CD14-positive monocyte (primary cell): ENCODE data around the gene KCNT1. TPM values are rescaled to one million over a fixed set of nuclear protein-coding genes. Genes with fewer than 3 reads are reported as not detected.
A peak's percentile ranks its signal among the peaks of the same experiment; 100 is the strongest.

Source experiments
- DNase-seq, 3 donors: peaks; one replicate each; pipeline ENCODE4 v3.0.0-alpha.2; 2011 to 2022
- H2AFZ ChIP-seq: 2 replicates; pipeline ENCODE4 v1.6.0; 2012; ENCODE audit warnings: mild to moderate bottlenecking, low read depth, low read length, inconsistent platforms; ENCODE audit not compliant: insufficient read depth, poor library complexity, severe bottlenecking
- H3K27ac ChIP-seq, 2 donors: 1 replicate in 1 of 2; 2 replicates in 1 of 2; pipeline ENCODE4 v1.5.1; 2012 to 2013; ENCODE audit warnings: low read length in 2 of 2, control low read depth in 1 of 2, inconsistent platforms in 1 of 2, low read depth in 1 of 2, mild to moderate bottlenecking in 1 of 2
- H3K27me3 ChIP-seq, 2 donors: one replicate each; pipeline versions ENCODE4 v1.6.0 to v1.6.1; 2011 to 2013; ENCODE audit warnings: low read length in 2 of 2; ENCODE audit not compliant: control insufficient read depth in 2 of 2, insufficient read depth in 2 of 2
- H3K36me3 ChIP-seq, 2 donors: replicated peaks in 1 of 2; 1 replicate in 1 of 2; 2 replicates in 1 of 2; pipeline versions ENCODE4 v1.5.1 to v1.6.1; 2012 to 2013; ENCODE audit warnings: low read length in 2 of 2, control low read depth in 1 of 2, inconsistent platforms in 1 of 2, mild to moderate bottlenecking in 1 of 2; ENCODE audit not compliant: insufficient read depth in 2 of 2, control insufficient read depth in 1 of 2
- H3K4me1 ChIP-seq, 2 donors: 1 replicate in 1 of 2; 2 replicates in 1 of 2; pipeline versions ENCODE4 v1.5.1 to v1.6.1; 2012 to 2013; ENCODE audit warnings: low read length in 2 of 2, control low read depth in 1 of 2, inconsistent platforms in 1 of 2, mild to moderate bottlenecking in 1 of 2, moderate library complexity in 1 of 2; ENCODE audit not compliant: insufficient read depth in 2 of 2, control insufficient read depth in 1 of 2
- H3K4me2 ChIP-seq: replicated peaks from 2 replicates; pipeline ENCODE3; 2012; ENCODE audit warnings: low read length, moderate library complexity, mild to moderate bottlenecking; ENCODE audit not compliant: poor library complexity, severe bottlenecking; ENCODE audit errors: extremely low read depth
- H3K4me3 ChIP-seq, 3 experiments: fragments of 200-600 bp in 1 of 3; sonication (generic) in 1 of 3; replicated peaks in 1 of 3; 1 replicate in 2 of 3; 2 replicates in 1 of 3; pipeline ENCODE4 v1.5.1; 2011 to 2013; ENCODE audit warnings: low read length in 3 of 3, mild to moderate bottlenecking in 3 of 3, control low read depth in 2 of 3, low read depth in 2 of 3, inconsistent platforms in 1 of 3, moderate library complexity in 1 of 3
- H3K79me2 ChIP-seq: 2 replicates; pipeline ENCODE4 v1.6.0; 2012; ENCODE audit warnings: mild to moderate bottlenecking, control low read depth, inconsistent platforms, low read length, moderate library complexity; ENCODE audit not compliant: insufficient read depth
- H3K9ac ChIP-seq: 2 replicates; pipeline ENCODE4 v1.6.0; 2017; ENCODE audit warnings: low read length, mild to moderate bottlenecking; ENCODE audit not compliant: insufficient read depth, poor library complexity, severe bottlenecking
- H3K9me3 ChIP-seq, 2 donors: replicated peaks in 1 of 2; 1 replicate in 1 of 2; 2 replicates in 1 of 2; pipeline versions ENCODE4 v1.5.1 to v1.6.1; 2012 to 2013; ENCODE audit warnings: low read length in 2 of 2, control low read depth in 1 of 2; ENCODE audit not compliant: control insufficient read depth in 1 of 2, insufficient read depth in 1 of 2
- H4K20me1 ChIP-seq: 2 replicates; pipeline ENCODE4 v1.6.0; 2012; ENCODE audit warnings: mild to moderate bottlenecking, low read length, control low read depth, moderate library complexity; ENCODE audit not compliant: insufficient read depth
- H3K27ac Mint-ChIP-seq, 7 donors: one replicate each; pipeline ENCODE4 v1.8.0; 2020; ENCODE audit warnings: mild to moderate bottlenecking in 7 of 7, mixed read lengths in 7 of 7, moderate library complexity in 6 of 7, inconsistent platforms in 2 of 7
- H3K27me3 Mint-ChIP-seq, 3 donors: one replicate each; pipeline ENCODE4 v1.8.0; 2021 to 2022; ENCODE audit warnings: low read depth in 3 of 3, mild to moderate bottlenecking in 3 of 3, mixed read lengths in 3 of 3, moderate library complexity in 3 of 3, inconsistent platforms in 1 of 3
- H3K36me3 Mint-ChIP-seq, 2 donors: one replicate each; pipeline ENCODE4 v1.8.0; 2020; ENCODE audit warnings: mixed read lengths in 2 of 2, inconsistent platforms in 1 of 2, mild to moderate bottlenecking in 1 of 2
- H3K4me1 Mint-ChIP-seq: one replicate; pipeline ENCODE4 v1.8.0; 2020; ENCODE audit warnings: mild to moderate bottlenecking, mixed read lengths
- H3K4me3 Mint-ChIP-seq, 2 donors: one replicate each; pipeline ENCODE4 v1.8.0; 2020; ENCODE audit warnings: mild to moderate bottlenecking in 2 of 2, mixed read lengths in 2 of 2, moderate library complexity in 1 of 2
- H3K9me3 Mint-ChIP-seq, 7 donors: one replicate each; pipeline ENCODE4 v1.8.0; 2020 to 2022; ENCODE audit warnings: mixed read lengths in 7 of 7, mild to moderate bottlenecking in 6 of 7, moderate library complexity in 6 of 7, inconsistent platforms in 2 of 7
- CTCF ChIP-seq: fragments of 200-600 bp; IDR thresholded peaks from one replicate; pipeline ENCODE4 v1.8.0; 2022; ENCODE audit warnings: antibody characterized with exemption, mild to moderate bottlenecking
- WGBS: methylation state at CpG from one replicate; pipeline ENCODE4 v1.1.5; 2013; ENCODE audit warnings: missing lambda C conversion rate; ENCODE audit not compliant: insufficient coverage; 5-methylcytosine and 5-hydroxymethylcytosine counted together
- intact Hi-C, 2 donors: fragments of 100-400 bp; cut with micrococcal nuclease; formaldehyde crosslinking; loops; one replicate each; pipeline versions ENCODE4 v1.15.0 to v1.15.1; 2023
- polyA plus RNA-seq, 3 donors: library from polyadenylated mRNA; depleted of rRNA in 1 of 3; unstranded in 2 of 3; stranded (reverse) in 1 of 3; fragments of 300-500 nt in 2 of 3; fragments of >200 nt in 1 of 3; fragmentation: Illumina TruSeq in 2 of 3; gene quantifications; 1 replicate in 2 of 3; 2 replicates in 1 of 3; pipeline ENCODE4 v1.2.3, GENCODE V29; 2012 to 2021

Gene KCNT1
- polyA plus RNA-seq, 3 donors, result not detected

- H2AFZ ChIP-seq, result no peak overlapping the region
- intact Hi-C loops, result no loop called here
- no peaks in the 10 kb centered on the region for H3K79me2 ChIP-seq
- no peaks in the 10 kb centered on the region for H3K4me1 Mint-ChIP-seq
- H3K4me3 Mint-ChIP-seq, result no peak overlapping the region
- H3K27ac ChIP-seq, result no peak overlapping the region
- H3K9ac ChIP-seq, result no peak overlapping the region
- no peak overlapping the region for H3K4me2 ChIP-seq
- H4K20me1 ChIP-seq, result no peaks in the 10 kb centered on the region
- H3K27me3 Mint-ChIP-seq, result peaks cover 8 to 21% (median 16%) of the 10 kb centered on the region in 3 donors
- no peak for TF ChIP-seq CTCF
- H3K27ac Mint-ChIP-seq, result no peak overlapping the region
- no peaks in the 10 kb centered on the region for H3K4me1 ChIP-seq
- H3K9me3 ChIP-seq, result peaks cover 0 to 11% of the 10 kb centered on the region in 2 donors
- no peak for DNase-seq
- peaks cover 9 to 18% (median 10%) of the 10 kb centered on the region in 7 donors for H3K9me3 Mint-ChIP-seq
- H3K36me3 Mint-ChIP-seq, result no peaks in the 10 kb centered on the region
- no peaks in the 10 kb centered on the region for H3K36me3 ChIP-seq
- 97% methylated on average over 5 of the region's 12 CpGs for WGBS
- H3K27me3 ChIP-seq, result no peaks in the 10 kb centered on the region
- no peak overlapping the region for H3K4me3 ChIP-seq
Observed at GRCh38 chr9:135731454-135731853, 29.5 kb downstream of the KCNT1 start.

GRCh38 chr9:135732569-135733257 lies 30.7 kb downstream of the KCNT1 start:
- H3K27me3 ChIP-seq, result peaks cover 0 to 10% of the 10 kb centered on the region in 2 donors

More at GRCh38 chr9:135732569-135733257, 30.7 kb downstream of the KCNT1 start:
- Mint-ChIP-seq H3K4me3 (no peak overlapping the region), H3K27me3 (peaks cover 12 to 25% (median 25%) of the 10 kb centered on the region in 3 donors), H3K27ac (peak overlapping the region in 1 of 7 donors; percentile 7), H3K9me3 (peaks cover 9 to 18% (median 10%) of the 10 kb centered on the region in 7 donors), H3K4me1 (no peaks in the 10 kb centered on the region), H3K36me3 (no peaks in the 10 kb centered on the region)
- WGBS, result 94% methylated on average over 2 of the region's 6 CpGs
- H3K4me2 ChIP-seq, result no peak overlapping the region
- DNase-seq, result no peak
- H3K27ac ChIP-seq, result no peak overlapping the region
- peaks cover 0 to 11% of the 10 kb centered on the region in 2 donors for H3K9me3 ChIP-seq
- no peaks in the 10 kb centered on the region for H3K79me2 ChIP-seq
- H4K20me1 ChIP-seq, result no peaks in the 10 kb centered on the region
- H2AFZ ChIP-seq, result no peak overlapping the region
- no peaks in the 10 kb centered on the region for H3K36me3 ChIP-seq
- intact Hi-C loops, result no loop called here
- no peaks in the 10 kb centered on the region for H3K4me1 ChIP-seq
- H3K9ac ChIP-seq, result no peak overlapping the region
- no peak for TF ChIP-seq CTCF
- H3K4me3 ChIP-seq, result no peak overlapping the region
